G401 (cell line): Measurements from ENCODE around the gene NACAD. TPM values are rescaled to one million over a fixed set of nuclear protein-coding genes. Genes with fewer than 3 reads are reported as not detected.

ENCODE experiments used
- DNase-seq: peaks from one replicate; pipeline ENCODE4 v3.0.0-alpha.2; 2015; ENCODE audit warnings: low spot score
- in situ Hi-C: cut with HindIII; loops from 2 replicates; pipeline ENCODE4 v1.10.0; 2016; ENCODE audit warnings: low sequenced_read_pairs, mixed read lengths
- total RNA-seq: library from RNA; depleted of rRNA; stranded (reverse); fragments of >200 nt; shearing (Covaris generic); gene quantifications from 2 replicates; pipeline ENCODE4 v1.2.3, GENCODE V29; 2014

NACAD gene
- total RNA-seq, 1 experiment from 2014 or later, result not detected

DNA sequence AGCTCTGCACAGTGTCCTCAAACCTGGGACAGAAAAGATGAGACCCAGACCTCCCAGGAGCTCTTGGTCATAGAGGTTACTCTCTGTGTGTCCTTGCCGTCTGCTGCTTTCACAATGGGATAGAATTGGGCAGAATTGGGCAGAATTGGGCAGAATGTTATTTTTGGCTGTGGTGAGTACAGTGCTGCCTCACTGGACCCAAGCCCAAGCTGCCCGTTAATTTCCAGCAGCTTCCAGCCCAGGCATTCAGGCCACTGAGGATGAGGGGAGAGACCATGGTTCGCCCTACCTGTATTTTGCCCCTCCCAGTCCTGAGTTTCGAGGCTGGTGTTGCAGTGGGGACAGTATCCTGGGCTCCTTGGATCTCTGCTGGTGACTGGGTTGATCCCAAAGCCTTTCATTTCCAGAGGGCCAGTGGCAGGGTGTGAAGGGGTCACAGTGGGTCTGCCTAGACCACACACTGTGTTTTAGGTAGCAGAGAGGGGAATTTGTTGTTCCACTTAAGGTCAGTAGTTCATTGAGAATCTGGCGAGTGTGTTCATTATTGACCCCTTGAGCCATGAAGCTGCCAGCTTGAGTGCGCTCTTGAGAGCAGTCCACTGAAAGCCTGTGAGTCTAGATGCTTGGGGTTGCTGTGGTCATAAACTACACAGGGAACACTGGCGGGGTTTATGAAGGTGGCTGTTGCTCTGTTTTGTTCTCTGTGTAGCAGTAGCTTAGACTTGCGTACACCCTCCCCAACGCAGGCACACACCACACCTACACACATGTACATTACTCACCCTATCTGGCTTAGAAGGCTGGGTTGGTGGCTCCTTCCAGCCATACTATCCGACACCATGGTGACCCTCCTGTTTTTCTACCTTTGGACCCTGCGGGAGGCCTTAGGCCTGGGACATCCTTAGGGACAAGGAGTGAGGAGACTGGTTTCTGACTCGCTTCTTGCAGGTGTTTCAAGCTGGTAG, 23.5 kb downstream of the NACAD start:
- in situ Hi-C loops, result no loop called here
- no peak for DNase-seq

DNA sequence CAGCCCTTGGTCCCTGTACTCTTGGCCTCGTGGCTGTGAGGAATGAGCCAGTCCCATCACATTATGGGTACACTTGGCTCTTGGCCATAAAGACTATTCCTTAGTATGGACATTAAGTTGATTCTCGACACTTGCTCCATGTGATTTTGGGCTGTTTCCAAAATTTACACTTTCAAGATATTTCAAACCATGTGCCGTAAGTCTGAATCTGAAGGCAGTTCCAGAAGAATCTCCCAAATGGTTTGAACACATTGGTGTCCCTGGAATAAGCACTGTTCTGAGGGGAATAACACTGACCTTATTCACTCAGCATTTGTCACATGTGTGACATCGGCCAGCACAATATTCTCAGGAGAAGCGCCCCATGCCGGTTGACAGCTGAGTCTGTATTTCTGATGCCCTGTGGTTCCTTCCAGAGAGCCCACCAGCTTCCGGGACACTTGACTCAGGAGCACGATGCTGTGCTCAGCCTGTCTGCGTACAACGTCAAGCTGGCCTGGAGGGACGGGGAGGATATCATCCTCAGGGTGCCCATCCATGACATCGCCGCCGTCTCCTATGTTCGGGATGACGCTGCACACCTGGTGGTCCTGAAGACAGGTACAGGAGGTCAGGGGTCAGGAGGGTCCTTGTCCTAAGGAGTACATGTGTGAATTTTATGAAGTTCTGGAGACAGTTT, 24.6 kb downstream of the NACAD start:
- in situ Hi-C loops, result no loop called here
- no peak for DNase-seq

DNA sequence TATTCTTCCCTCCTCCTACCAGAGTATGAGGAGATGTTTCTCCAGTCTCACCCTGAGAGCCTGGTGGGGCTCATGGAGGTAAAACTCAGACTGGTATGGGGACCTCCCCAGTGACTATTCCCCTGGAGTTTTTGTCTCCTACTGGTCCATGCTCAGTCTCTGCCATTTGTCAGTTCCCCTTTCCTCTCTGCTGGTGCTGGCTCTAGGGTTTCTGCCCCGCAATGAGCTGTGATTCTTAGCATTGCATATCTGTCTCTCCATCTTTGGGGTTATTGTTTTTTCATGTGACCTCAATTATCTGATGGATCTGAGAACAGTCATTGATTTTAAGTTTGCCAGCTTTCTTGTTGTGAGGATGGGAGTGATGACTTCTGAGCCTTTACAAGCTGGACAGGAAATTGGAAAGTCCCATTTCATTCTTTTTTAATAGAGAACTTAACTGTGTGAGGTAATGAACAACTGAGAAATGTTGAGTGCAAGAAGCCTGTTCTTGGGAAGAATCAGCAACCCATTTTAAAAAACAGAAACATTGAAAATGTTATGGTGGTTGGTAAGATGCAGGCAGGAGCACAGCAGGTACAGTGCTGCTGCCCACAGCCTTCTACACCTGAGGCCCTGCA, 26.9 kb downstream of the NACAD start:
- in situ Hi-C loops, result no loop called here
- no peak for DNase-seq

DNA sequence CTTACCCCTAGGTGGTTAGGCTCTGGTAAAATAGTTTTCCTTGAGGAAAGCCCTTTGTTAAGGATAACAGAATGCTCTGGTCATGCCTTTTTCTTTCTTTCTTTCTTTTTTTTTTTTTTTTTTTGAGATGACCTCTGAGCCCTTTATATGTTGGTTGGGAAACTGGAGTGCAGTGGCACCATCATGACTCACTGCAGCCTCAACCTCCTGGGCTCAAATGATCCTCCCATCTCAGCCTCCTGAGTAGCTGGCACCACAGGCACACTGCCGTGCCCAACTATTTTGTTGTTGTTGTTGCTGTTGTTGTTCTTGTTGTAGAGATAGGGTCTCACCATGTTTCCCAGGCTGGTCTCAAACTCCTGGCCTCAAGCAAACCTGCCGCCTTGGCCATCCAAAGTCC, 27.4 kb downstream of the NACAD start:
- in situ Hi-C loops, result no loop called here
- DNase-seq, result no peak

DNA sequence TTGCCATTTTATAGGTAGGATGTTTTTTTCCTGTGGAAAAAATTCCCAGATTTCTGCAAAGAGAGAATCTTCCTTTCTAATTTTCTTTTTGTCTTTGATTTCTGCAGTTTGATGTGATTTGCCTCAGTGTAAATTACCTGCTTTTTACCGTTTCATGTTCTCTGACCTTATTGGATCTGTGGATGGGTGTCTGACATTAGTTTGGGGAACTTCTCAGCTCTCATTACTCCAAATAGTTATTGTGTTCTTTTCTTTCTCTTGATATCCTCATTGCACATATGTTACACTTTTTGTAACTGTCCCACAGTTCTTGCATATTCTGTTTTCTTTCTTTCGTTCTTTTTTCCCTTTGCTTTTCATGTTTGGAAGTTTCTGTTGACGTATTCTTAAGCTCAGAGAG, 28.5 kb downstream of the NACAD start:
- DNase-seq, result no peak
- in situ Hi-C loops, result no loop called here

DNA sequence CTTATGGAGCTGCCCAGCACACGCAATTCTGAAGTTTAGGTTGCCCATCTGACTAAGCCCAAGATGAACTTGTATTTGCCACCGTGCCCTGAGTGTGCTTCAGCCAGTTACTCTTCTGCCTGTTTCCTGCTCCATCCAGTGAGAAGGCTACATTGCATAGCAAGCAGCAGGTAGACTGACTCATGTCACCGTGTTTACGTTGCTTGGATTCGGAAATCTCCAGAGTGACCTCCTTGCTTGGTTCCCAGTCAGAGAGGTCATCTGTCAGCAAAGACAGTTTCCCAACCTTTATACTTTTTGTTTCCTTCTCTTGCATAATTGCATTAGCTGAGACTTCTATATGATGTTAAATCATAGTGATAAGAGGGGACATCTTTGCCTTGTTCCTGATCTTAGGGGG, 30.9 kb downstream of the NACAD start:
- in situ Hi-C loops, result no loop called here
- no peak for DNase-seq

DNA sequence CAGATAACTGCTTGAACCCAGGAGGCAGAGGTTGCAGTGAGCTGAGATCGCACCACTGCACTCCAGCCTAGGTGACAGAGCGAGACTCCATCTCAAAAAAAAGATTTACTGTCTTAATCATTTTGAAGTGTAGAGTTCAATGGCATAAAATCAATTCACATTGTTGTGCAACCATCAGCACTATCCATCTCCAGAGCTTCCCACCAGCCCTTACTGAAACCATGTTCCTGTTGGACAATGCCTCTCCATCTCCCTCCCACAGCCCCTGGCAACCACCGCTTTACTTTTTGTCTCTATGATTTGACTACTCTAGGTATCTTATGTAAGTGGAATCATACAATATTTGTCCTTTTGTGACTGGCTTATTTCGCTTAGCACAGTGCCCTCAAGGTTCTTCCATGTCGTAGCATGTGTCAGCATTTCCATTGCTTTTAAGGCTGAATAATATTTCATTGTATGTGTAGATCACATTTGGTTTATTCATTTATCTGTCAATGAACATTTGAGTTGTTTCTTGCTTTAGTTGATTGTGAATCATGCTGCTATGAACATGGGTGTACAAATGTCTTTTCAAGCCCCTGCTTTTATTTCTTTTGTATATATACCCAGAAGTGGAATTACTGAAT, 33.1 kb downstream of the NACAD start:
- in situ Hi-C loops, result no loop called here

DNA sequence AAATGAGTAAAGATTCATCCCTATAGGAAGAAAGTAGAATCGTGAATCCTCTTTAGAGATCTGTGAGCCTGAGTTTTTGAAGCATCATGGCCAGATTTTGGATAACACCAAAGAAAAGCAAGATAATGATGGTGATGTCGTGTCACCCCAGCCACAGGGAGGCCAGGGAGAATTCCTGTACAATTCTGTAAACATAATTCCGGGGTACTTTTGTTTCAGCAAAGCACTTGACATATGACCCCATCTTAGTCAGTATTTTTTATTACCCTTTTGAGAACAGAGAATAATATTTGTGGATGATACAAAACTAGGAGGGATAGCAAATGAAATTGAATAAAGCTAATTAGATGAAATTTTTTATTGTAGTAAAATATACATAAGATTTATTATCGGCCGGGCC, 33.8 kb downstream of the NACAD start:
- in situ Hi-C loops, result no loop called here
- no peak for DNase-seq

More for the DNA sequence above, 33.1 kb downstream of the NACAD start:
- no peak for DNase-seq

DNA sequence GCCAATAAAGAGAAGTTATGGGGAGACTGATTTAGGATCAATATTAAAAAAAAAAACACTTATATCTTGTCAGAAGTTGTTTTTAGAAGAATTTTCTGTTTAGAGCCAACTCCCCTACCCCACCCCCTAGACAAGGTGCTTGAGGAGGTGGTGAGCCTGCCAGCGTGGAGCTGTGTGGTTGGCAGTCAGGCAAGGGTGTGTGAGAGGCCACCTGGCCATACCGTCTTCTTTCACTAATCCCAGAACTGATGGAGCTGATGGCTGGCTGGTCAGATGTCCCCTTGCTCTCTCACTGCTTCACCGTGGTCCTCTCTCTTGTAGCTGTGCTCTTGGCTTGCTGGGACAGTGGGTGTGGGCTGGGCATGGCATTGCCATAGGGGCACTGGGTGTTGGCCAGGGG, 34.3 kb downstream of the NACAD start:
- in situ Hi-C loops, result no loop called here
- DNase-seq, result peak; percentile 65

DNA sequence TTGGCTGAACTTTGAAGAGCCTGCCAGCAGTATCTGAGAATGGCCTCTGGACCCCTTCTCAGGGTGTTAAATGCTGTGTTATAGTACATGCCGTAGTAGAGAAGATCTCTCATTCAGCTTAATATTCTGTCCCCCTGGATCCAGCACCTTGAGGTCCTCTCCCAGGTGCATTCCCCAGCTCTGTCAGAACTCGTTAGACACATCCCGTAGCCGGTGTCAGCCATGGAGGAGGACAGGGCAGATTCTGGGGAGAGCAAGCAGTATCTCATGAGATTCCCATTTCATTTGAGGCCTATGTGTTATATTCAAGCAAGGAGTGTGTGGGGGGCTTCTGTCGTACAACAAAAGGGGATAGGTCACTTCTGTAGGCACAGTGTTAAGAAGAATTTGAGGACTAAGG, 34.8 kb downstream of the NACAD start:
- in situ Hi-C loops, result no loop called here
- no peak for DNase-seq

DNA sequence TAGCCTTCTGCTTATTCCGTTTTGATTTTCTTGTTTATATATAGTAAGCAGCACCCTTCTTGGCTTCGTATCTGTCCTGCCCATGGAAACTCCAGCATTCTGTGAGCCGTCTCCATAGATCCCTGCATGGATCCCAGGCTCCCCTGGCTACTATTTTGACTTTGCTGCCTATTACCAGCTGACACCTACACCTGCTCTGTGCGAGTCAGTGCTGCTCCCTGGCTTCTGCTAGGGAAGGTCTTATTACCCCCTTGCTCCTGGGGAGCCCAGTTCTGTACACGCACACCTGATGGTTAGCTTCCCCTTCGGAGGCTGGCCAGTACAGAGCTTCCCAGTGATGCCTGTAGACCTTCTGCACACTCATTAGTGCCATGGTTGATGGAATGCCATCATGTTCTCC, 35.4 kb downstream of the NACAD start:
- DNase-seq, result peak; percentile 66
- in situ Hi-C loops, result no loop called here

DNA sequence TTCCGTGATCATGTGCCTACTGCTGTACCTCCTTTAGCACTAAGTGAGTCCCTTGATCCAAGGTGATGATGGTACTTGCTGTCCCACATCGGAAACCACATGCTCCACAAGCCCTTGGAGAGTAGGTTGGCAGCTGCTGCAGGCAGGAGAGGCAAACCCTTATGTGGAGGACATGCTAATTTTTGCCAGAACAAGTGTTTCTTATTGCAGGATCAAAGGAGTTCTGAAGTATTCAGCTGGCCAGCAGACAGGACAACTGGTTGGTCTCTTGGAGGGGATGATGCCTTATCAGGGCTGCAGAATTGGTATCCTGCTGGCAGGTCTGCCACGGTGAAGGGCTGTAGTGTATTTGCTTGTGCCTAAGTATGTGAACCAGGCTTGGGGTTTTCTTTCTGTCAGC, 36.8 kb downstream of the NACAD start:
- in situ Hi-C loops, result no loop called here

DNA sequence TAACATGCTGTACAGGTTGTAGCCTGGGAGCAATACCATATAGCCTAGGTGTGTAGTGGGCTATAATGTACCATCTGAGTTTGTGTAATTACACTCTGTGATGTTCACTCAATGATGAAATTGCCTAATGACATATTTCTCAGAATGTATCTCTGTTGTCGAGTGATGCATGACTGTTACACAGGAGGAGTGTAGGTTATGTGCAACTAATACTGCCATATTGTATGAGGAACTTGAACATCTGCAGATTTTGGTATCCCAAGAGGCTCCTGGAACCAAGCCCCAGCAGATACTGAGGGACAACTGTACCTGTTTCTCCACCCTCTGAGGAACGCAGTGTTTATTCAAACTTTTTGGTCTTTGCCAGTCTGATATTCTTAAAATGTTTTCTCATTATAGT, 38.6 kb downstream of the NACAD start:
- in situ Hi-C loops, result no loop called here
- no peak for DNase-seq

More for the DNA sequence above, 36.8 kb downstream of the NACAD start:
- DNase-seq, result no peak

DNA sequence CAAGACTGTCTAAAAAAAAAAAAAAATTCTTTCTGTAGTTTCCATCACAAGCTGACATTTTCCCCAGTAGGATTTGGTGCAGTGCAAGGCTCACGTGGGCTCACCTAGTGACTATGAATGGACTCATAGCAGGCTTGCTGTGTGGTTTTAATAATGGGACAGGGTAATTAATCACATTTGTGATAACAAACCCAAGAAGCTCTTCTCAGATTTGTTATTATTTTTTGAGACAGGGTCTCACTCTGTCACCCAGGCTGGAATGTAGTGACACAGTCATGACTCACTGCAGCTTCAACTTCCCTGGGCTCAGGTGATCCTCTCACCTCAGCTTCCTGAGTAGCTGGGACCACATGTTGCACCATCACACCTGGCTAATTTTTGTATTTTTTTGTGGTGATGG, 40.0 kb downstream of the NACAD start:
- no peak for DNase-seq
- in situ Hi-C loops, result no loop called here

DNA sequence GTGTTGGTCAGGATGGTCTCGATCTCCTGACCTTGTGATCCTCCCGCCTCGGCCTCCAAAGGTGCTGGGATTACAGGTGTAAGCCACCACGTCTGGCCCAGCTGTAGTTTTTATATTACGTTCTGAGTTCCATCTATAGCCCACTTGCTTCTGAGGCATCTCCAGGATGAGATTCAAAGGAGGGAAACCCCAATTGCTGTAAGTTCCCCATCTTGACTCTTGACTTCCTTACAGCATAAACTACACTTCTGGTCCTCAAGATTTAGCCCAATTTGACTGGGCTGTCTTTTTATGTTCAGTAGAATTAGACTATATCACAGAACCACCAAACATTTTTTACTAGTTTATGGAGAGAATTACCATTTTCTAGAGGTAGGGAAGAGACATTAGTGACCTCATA, 44.4 kb downstream of the NACAD start:
- no peak for DNase-seq
- in situ Hi-C loops, result no loop called here

DNA sequence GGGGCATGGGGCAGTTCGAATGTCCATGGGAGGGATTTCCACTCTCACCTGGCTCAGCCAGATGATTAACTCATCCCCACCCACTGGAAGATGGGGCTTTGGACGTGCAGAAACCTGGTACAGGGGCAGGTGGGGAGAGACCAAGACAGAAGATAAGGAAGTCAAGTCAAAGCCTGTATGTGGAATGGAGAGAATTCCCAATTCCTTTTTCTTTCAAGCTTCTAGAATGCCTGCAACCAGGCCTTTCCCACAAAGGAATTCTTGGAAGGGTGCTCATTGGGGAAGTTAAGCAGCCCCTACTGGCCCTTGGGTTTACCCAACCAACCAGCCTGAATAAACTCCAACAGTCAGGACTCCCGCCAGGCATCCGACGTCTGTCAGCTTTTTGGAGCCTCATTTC, 49.7 kb downstream of the NACAD start:
- in situ Hi-C loops, result no loop called here

DNA sequence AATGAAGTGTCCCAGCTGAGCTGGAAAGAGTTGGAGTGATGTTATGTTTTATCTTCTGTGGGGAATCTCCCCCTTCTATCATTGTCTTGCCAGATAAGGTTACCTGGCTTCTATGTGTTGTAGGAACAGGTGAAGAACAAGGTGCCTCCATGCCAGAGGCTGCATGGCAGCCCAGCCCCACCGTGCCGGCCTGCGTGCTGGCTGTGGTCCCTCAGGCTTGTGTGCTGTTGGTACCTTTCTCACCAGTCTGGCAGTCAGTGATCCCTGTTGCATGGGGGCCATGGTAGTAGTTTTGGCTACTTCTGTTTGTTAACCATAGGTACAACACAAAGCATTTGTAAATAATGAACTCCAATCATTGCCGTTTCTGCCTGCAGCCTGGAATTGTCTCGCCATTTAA, 50.9 kb downstream of the NACAD start:
- no peak for DNase-seq

More for the DNA sequence above, 49.7 kb downstream of the NACAD start:
- DNase-seq, result no peak

DNA sequence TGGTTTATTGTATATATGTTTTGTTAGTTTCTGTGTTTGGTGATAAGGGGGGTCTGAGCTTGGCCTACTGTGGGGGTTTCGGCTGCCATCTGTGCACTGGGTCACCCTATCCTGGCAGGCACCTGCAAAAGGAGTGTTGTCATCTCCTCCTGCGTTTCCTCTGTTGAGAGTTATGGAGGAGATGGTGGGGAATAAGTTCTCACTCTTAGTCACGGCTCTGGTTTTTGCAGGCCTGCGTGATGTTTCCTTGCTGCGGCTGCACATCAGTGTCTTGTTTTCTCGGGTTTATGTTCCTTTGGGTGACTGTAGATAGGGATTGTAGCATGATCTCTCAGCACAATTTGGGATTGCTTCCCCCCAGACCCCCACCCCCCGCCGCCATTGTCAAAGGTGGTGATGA, 52.0 kb downstream of the NACAD start:
- DNase-seq, result no peak
- in situ Hi-C loops, result no loop called here

More for the DNA sequence above, 50.9 kb downstream of the NACAD start:
- in situ Hi-C loops, result no loop called here

DNA sequence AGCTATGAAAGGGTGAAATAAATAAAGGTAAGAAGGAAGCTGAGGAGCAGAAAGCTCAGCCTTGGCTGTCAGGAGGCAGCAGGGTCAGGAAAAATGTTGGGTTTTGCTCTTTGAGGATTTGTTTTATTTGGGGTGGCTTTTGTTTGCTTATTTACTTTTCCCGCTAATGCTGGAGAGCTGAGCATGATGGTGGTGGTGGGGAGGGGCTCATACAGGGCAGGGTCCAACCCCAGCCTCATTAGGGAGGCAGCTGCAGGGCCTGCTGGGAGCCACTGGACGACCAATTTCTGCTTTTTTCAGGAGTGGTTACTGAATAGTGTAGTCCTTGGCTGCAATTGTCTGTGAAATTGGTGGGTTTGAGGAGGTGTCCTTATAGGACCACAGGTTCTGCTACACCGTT, 52.5 kb downstream of the NACAD start:
- no peak for DNase-seq
- in situ Hi-C loops, result no loop called here

DNA sequence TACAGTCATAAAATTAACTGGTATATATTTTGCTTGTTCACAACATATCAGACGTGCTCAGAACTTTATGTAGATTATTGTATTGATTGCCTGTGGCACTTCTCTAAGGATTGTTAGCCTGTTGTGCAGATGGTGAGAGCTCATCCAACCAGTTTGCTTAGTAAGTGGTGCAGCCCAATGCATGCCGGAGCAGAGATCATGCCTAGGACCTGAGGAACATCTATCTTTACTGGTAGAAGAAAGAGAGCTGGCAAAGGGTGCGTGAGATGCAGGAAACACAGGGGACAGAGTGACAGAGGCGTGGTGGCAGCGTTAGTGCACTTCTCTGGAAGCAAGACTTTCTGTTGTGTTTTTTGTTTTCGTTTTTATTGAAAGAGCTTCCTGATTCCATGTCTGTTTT, 52.9 kb downstream of the NACAD start:
- in situ Hi-C loops, result no loop called here
- DNase-seq, result no peak
